AG09309 (cell line): ENCODE measurements around the gene WDR7.

Experiments
- DNase-seq: peaks from one replicate; pipeline ENCODE4 v3.0.0-alpha.2; 2010; ENCODE audit warnings: low read depth
- H3K4me3 ChIP-seq: 2 replicates; pipeline ENCODE4 v1.5.1; 2011; ENCODE audit warnings: mild to moderate bottlenecking, low read depth, low read length, moderate library complexity; ENCODE audit not compliant: control insufficient read depth
- CTCF ChIP-seq: IDR thresholded peaks from 2 replicates; pipeline ENCODE4 v1.5.1; 2011; ENCODE audit warnings: mild to moderate bottlenecking, low read depth, low read length, inconsistent platforms; ENCODE audit not compliant: insufficient read depth, control insufficient read depth; ENCODE audit errors: missing control alignments

Gene WDR7

GRCh38 chr18:56975276-56975675 is 324.1 kb downstream of the WDR7 start:
- H3K4me3 ChIP-seq: no peak overlapping the region

GRCh38 chr18:56977309-56977708 is 326.1 kb downstream of the WDR7 start:
- TF ChIP-seq CTCF: no peak
- no peak overlapping the region for H3K4me3 ChIP-seq
- no peak for DNase-seq

More at GRCh38 chr18:56975276-56975675, 324.1 kb downstream of the WDR7 start:
- TF ChIP-seq CTCF: no peak
- DNase-seq: no peak

- H3K4me3 ChIP-seq: no peak overlapping the region
- no peak for TF ChIP-seq CTCF
- DNase-seq: no peak
Observed at GRCh38 chr18:56977771-56978170, 326.6 kb downstream of the WDR7 start.

GRCh38 chr18:56980151-56980550 is 329.0 kb downstream of the WDR7 start:
- no peak overlapping the region for H3K4me3 ChIP-seq
- DNase-seq: no peak
- TF ChIP-seq CTCF: no peak

- no peak overlapping the region for H3K4me3 ChIP-seq
- DNase-seq: no peak
- no peak for TF ChIP-seq CTCF
Observed at GRCh38 chr18:56982766-56983165, 331.6 kb downstream of the WDR7 start.

- TF ChIP-seq CTCF: no peak
- H3K4me3 ChIP-seq: no peak overlapping the region
- DNase-seq: no peak
Observed at GRCh38 chr18:56983275-56983992, 332.3 kb downstream of the WDR7 start.
